Measurements from ENCODE around the gene KMO. TPM values are rescaled to one million over a fixed set of nuclear protein-coding genes. Genes with fewer than 3 reads are reported as not detected.

The KMO gene
- total and polyA plus RNA-seq, 2 of the 13 experiments (the other 11 are each of a cell fraction or from before 2014, with no cell fraction given): 0.01 TPM; not detected in 1

DNA sequence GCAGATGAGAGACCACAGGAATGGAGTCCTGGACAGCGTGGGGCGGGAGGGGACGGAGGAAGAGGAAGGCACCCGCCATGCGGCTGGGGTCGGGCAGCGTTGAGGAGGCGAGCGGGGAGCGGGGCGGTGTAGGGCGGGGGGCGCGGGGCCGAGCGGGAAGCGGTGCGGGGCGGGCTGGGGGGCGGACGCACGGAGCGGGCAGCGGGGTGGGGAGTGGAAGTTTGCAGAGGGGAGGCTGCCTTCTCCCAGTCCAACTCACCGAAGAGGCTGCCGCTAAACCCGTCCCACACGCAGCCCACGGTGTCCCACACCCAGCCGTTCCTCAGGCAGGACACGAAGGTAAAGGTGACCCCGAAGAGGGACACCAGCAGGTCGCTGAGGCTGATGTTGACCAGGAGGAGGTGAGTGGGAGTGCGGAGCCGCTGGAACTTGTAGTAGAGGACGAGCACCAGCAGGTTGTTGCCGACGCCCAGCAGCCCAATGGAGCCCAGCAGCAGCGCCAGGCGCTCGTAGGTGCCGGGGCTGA is 107.5 kb downstream of the KMO start (continued):
- TF ChIP-seq ZNF720 (CRISPR knock-in tag; IDR thresholded peaks at IDR 0.05): no peak
- TF ChIP-seq NFYC (CRISPR knock-in tag; IDR thresholded peaks at IDR 0.05): no peak
- no peak for TF ChIP-seq STAT6 (CRISPR knock-in tag; IDR thresholded peaks at IDR 0.05; ENCODE audit: borderline replicate concordance)
- TF ChIP-seq IKZF4 (CRISPR knock-in tag; IDR thresholded peaks at IDR 0.05; ENCODE audit: borderline replicate concordance, low read depth, not compliant biosample characterization): no peak
- no peak for TF ChIP-seq PTBP1 (IDR thresholded peaks at IDR 0.05; ENCODE audit: low read depth, low read length, poor library complexity, severe bottlenecking)
- TF ChIP-seq CCDC6 (CRISPR knock-in tag; IDR thresholded peaks at IDR 0.05): 0 out of 2 replicates have a peak, but pooled peaks have one; percentile 3
- TF ChIP-seq, protein P1, sequence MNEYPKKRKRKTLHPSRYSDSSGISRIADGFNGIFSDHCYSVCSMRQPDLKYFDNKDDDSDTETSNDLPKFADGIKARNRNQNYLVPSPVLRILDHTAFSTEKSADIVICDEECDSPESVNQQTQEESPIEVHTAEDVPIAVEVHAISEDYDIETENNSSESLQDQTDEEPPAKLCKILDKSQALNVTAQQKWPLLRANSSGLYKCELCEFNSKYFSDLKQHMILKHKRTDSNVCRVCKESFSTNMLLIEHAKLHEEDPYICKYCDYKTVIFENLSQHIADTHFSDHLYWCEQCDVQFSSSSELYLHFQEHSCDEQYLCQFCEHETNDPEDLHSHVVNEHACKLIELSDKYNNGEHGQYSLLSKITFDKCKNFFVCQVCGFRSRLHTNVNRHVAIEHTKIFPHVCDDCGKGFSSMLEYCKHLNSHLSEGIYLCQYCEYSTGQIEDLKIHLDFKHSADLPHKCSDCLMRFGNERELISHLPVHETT (CRISPR knock-in tag; conservative IDR thresholded peaks at IDR 0.05): 0 out of 2 replicates have a peak, but pooled peaks have one; percentile 14
- no peak for TF ChIP-seq SSRP1 (CRISPR knock-in tag; IDR thresholded peaks at IDR 0.05)
- TF ChIP-seq ARNTL (CRISPR knock-in tag; IDR thresholded peaks at IDR 0.05): no peak
- TF ChIP-seq, protein P2, sequence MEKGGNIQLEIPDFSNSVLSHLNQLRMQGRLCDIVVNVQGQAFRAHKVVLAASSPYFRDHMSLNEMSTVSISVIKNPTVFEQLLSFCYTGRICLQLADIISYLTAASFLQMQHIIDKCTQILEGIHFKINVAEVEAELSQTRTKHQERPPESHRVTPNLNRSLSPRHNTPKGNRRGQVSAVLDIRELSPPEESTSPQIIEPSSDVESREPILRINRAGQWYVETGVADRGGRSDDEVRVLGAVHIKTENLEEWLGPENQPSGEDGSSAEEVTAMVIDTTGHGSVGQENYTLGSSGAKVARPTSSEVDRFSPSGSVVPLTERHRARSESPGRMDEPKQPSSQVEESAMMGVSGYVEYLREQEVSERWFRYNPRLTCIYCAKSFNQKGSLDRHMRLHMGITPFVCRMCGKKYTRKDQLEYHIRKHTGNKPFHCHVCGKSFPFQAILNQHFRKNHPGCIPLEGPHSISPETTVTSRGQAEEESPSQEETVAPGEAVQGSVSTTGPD (CRISPR knock-in tag; IDR thresholded peaks at IDR 0.05): no peak
- peak; percentile 67 for TF ChIP-seq AGO2 (optimal IDR thresholded peaks at IDR 0.05; ENCODE audit: low read depth, low read length)
- no peak for TF ChIP-seq ZNF550 (CRISPR knock-in tag; IDR thresholded peaks at IDR 0.05; ENCODE audit: borderline replicate concordance)
- peak; percentile 32; the same call in 1 of the 2 replicates for TF ChIP-seq PHF8 (CRISPR knock-in tag; IDR thresholded peaks at IDR 0.05)
- TF ChIP-seq PATZ1 (CRISPR knock-in tag; IDR thresholded peaks at IDR 0.05): peak; percentile 58
- no peak for TF ChIP-seq THAP8 (CRISPR knock-in tag; IDR thresholded peaks at IDR 0.05; ENCODE audit: borderline replicate concordance)
- TF ChIP-seq ZSCAN12 (CRISPR knock-in tag; IDR thresholded peaks at IDR 0.05): no peak

All from HepG2 (cell line).